HL-60 (cell line): ENCODE measurements around the gene PLEKHB1.

Source experiments
- CTCF ChIP-seq: IDR thresholded peaks from one replicate; pipeline ENCODE4 v1.5.1; 2011; ENCODE audit warnings: low read length, control low read depth, inconsistent platforms; ENCODE audit not compliant: insufficient read depth
- POLR2AphosphoS5 ChIP-seq: IDR thresholded peaks from 2 replicates; pipeline ENCODE4 v1.6.1; 2012; ENCODE audit warnings: low read depth

GRCh38 chr11:73710964-73711363, 64.6 kb downstream of the PLEKHB1 start:
- TF ChIP-seq CTCF (no peak), POLR2AphosphoS5 (no peak)
